COR-L47 (cell line): ENCODE results near the gene PIP5K1A.
"Not testable (repeated sequence)": the region's sequence is repeated elsewhere in the genome, so short reads cannot be mapped to it uniquely, and the experiment has no call there.

Experiments used
- DNase-seq: peaks from one replicate; lab custom pipeline; 2025; lab: John Stamatoyannopoulos, UW

Gene PIP5K1A

DNA sequence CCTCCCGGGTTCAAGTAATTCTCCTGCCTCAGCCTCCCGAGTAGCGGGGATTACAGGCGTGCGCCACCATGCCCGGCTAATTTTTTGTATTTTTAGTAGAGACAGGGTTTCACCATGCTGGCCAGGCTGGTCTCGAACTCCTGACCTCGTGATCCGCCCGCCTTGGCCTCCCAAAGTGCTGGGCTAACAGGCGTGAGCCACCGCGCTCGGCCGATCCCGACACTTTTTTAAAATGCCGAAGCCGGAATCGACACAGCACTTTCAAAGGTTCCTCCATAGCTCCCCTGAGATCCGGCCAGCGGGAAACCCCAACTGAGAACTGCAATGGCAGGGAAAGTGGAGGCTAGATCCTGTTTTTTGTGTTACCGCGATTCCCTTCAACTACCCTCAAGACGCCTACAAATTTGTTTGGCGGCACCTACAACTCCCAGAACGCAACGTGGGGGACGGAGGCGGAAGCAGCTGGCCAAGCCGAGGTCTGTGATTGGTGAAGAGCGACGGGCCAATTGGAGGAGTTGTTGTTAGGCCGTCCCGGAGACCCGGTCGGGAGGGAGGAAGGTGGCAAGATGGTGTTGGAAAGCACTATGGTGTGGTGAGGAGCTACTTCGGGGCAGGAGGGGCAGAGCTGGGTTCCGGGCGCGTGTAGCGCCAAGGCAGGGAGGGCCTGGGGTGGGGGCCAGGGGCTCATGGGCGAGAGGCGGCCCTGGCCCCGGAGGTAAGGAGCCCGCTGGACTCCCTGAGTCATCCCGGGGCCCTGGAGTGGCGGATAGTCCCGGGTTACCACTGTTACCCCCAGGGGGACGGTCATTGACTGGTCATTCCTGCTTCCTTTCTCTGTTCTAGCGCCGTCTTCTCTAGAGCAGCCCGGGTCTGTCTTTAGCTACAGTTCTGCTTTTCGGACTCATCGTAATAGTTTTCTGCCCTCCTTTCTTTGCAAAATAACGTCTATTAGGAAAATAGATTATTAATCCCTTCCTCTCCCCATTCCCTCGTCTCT is 56.2 kb downstream of the PIP5K1A start, which contains the start of gene PSMD4:
Gene PSMD4, plus strand, starts transcription at position 518 of the 997 bp plus-strand sequence. Its CDS starts 49 bp downstream, at position 567.
- DNase-seq = peak; percentile 93

DNA sequence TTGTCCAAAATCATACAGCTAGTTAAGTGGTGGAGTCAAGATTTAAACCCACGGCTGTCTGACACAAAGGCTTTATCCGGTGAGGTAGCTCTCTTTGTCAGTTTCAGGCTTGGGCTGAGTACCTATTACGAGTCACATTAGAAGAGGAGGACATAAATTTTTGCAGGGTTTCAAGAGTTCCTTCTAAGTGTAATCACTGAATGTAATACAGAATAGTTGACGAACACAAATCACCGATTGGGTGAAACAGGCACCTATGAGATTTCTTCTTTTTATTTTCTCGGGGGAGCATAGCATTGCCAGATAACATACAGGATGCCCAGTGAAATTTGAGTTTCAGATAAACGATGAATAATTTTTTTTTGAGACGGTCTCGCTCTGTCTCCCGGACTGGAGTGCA is 57.0 kb downstream of the PIP5K1A start:
- DNase-seq = no peak

DNA sequence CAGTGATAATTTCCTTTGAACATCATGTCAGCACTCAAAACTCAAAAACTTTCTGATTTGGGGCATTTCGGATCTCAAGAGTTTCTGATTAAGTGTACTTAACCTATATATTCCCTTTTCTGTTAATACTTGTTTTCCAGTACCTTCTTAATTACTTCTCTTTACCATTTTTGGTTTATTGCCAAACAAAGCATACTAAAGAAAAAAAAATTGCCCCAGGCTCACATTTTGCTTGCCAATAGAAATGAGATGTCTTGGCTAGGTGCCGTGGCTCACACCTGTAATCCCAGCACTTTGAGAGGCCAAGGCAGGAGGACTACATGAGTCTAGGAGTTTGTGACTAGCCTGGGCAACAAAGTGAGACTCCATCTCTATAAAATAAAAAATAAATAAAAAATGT is 61.0 kb downstream of the PIP5K1A start:
- no peak for DNase-seq

DNA sequence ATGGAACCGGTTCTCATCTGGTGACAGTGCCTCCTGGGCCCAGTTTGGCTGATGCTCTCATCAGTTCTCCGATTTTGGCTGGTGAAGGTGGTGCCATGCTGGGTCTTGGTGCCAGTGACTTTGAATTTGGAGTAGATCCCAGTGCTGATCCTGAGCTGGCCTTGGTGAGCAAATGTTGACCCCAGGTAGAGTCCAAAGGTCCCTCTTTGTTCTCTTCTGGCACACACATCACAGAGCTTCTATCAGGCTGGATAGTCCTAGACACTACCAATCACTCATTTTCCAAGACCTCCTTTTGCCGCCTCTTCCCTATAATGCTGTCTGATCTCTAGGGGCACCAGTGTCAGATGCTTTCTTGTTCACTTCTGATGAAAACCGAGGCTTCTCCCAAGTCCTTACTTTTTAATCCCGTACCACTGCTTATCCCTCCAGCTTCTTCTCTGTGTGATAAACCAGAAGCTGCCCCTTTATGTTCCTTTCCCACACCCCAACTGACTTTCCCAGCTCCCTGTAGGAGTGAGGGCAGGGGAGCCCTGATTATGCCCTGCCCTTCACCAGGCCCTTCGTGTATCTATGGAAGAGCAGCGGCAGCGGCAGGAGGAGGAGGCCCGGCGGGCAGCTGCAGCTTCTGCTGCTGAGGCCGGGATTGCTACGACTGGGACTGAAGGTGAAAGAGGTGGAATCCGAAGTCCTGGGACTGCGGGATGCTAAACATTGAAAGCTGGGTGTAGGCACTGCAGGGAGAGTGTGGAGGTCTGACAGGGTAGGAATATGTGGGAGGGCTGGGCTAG is 67.3 kb downstream of the PIP5K1A start:
- no peak for DNase-seq

DNA sequence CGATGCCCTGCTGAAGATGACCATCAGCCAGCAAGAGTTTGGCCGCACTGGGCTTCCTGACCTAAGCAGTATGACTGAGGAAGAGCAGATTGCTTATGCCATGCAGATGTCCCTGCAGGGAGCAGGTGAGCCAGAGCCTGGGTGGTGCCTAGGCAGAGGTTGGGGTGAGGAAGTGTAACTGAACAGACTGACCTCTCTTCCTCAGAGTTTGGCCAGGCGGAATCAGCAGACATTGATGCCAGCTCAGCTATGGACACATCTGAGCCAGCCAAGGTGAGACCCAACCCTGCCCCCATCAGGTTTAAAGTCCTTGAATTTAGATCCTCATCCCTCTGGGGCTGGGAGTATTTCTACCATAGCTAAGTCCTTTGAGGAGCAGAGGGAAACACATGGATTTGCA is 68.0 kb downstream of the PIP5K1A start:
- no peak for DNase-seq

DNA sequence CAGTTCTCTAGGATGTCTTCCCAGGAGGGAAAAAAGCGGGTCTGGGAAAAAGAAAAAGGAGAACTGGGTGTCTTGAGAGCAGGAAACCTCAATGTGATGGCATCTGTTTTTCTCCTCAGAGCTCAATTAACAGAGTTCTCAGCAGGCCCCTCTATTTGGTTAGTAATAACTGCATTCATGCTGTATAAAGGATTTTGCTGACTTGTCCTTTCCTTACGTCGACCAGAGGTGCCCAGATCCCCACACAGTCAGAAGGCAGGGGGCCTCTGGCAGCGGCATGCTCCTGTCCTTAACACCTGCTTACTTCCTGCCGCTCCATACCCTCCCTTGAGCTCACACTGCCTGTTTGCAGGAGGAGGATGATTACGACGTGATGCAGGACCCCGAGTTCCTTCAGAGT is 68.5 kb downstream of the PIP5K1A start:
- DNase-seq = no peak

DNA sequence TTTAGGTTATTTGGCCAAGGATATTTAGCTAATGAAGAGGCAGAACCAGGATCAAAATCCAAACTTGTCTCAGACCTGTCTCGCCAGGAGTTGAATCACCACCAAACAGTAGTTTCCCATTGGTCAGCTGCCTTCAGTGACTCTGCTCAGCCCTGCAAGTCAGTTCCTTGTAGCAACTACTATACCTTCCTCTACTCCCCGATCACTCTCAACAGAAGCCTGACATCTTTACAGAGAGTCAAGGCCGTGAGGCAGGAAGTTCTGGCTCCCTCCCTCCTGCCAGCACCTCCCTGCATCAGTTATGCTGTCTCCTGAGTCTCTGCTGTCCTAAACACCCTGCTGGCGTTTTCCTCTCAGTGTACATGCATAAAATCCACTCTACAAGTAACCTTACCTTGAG is 69.4 kb downstream of the PIP5K1A start:
- no peak for DNase-seq

DNA sequence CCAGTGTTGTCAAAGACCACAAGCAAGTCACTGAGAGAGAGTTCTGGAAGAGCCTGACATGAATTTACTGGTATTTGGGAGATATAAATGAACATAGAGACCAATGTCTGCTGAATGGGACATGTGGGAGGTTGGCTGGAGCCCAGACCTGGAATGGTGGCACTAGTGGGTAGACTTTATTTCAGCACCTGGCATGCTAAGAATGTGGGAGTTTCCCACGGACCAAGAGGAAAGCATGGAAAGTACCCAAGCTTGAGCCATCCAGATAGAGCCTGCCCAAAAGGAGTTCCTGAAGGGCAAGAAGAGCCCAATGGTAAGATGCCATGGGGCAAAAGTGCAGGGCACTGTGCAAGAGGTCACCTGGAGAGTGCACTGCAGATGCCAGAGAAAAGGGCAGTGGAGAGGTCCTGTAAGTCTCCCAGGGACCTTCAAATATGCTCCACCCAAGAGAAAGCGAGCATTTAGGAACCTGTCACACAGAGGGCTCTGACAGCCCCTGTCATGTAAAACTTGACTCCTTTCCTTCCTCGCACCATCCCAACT is 75.6 kb downstream of the PIP5K1A start:
- DNase-seq = no peak

DNA sequence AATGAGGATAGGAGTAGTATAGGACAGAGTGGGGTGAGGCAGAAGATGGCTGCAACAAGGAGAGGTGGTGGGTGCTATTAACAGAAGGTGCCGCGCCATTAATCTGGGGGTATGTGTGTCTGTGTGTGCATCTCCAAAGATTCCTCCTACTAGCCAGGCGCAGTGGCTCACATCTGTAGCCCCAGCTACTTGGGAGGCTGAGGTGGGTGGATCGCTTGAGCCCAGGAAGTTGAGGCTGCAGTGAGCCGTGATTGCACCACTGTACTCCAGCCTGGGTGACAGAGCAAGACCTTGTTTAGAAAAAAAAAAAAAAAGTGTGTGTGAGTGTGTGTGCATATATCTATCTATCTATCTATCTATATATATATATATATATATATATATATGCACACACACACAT is 77.0 kb downstream of the PIP5K1A start:
- DNase-seq = not testable (repeated sequence)

DNA sequence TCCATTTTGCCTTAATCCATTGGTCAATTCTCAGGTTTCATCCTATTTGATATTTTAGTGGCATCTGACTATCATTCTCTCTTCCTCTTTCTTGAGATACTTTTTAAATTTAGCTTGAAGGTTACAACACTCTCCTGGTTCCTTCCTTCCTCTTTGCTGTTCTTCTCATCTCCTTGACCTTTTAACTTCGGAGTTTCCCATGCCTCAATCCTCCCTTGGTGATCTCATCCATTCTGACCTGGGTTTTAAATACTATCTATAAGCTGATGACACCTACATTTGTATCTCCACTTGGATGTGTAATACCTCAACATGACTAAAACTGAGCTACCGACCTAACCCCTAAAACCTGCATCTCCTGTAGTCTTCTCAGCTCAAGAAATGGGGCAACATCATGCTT is 78.9 kb downstream of the PIP5K1A start:
- no peak for DNase-seq

DNA sequence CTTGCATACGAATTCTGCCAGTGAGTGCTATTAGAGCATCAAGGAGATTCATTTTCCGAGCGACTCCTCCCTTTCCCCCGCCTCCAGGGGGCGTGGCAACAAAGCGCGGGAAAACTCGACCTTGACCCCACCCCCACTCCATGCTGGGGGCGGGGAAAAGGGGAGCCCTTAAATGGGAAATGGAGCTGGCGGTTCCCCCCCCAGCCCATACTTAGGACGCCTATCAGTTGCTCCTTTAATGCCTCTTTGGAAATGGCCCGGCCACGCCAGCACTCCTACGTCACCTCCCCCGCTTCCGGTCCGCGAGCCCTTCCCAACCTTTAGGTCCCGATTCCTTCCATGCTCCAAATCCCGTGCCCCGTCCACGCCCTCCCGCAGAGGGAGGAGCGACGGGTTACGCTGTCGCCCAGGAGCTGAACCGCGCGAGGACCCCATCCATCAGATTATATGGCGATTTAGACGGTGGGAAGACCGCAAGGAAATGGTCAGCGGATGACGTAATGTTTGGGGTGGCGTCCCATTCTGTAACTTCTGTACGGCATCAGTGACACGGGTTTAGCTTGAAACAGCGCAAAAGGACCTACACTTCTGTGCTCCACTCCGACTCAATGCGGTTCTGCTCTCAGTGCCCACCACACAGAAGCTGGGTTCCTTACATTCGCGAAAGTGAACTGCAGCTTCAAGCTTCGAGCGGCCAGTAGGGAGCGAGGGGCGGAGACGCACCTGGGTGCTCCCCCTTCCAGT is 83.0 kb downstream of the PIP5K1A start:
- DNase-seq = peak; percentile 94

DNA sequence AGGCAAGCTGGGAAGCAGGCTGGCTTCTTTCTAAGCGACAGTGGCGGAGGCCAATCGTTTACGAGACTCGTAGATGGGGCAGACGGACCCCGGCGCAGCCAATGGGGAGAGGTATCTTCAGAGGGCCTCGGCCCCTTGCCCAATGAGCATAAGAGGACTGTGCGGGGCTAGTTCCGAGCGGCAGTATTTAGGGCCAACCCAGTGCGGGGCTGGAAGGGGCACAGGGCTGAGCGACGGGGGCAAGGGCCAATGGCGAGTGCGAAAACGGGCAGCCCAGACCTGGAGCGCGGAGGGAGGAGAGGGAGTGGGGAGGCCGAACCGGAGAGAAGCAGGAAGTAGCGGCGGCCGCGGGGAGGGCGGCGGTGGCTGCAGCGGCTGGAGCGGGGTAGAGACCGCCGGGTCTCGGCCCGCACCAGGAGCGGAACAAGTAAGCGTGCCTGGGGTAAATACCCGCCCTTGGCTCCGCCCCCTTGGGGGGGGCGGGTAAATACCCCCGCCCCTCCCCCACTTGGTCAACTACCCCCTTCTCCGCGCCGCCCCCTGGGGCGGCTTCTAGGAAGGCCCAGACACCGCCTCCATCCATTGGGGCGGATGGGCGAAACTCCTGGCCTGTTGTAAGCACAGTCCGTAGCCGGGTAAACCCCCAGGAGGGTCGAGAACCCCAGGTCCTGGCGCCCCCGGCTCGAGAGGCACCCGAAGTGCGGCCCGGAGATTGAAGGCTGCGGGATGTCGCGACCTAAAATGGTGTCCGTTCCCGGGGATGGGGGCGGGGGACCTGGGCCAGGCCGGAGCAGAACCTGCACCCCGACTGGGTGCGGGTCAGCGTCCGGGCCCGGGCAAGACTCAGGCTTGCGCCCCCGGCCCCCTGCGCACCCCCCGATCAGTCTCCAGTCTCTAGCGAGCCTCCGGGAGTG is 83.9 kb downstream of the PIP5K1A start, which contains the start of gene ZNF687:
Gene ZNF687, plus strand, starts transcription at position 331 of the 914 bp plus-strand sequence. CDS start 3,993 bp downstream, outside the sequence.
- DNase-seq = peak; percentile 100

DNA sequence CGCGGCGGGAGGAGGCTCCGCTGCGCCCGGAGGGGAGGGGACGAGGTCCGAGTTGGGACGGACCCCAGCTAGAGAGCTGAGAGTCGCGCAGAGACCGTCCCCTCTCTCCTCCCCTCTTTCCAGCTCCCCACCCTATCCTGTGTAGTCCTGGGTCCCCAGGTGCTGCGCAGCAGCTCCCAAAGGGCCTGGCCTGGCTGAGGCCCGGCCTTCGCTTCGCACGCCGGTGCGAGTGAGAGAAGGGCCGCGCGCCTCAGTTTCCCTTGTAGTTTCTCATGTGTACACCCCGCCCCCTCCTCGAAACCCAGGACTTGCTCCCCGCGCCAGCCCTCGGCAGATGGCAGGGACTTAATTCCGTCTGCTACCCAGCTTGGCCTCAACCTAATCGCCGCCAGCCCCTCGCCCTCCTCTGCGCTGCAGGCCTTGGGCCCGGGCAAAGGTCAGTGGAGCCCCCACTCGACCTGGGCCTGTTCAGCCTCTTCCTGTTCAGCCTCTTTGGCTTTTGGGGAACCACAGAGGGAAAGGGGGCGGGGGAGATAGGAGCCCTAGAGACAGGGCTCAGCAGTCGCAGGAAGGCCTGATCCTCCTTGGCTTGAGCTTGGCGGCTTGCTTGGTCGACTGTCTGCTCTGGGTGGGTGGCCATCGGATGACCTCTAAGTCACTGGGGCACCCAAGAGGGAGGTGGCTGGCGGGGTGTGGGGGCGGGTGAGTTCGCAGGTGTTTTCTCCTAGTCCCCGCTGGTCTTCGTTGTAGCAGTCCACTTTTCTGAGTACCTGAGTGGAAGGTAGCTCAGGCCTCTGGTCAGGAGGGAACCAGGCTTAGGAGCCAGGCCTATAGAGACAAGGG is 84.8 kb downstream of the PIP5K1A start:
- no peak for DNase-seq

DNA sequence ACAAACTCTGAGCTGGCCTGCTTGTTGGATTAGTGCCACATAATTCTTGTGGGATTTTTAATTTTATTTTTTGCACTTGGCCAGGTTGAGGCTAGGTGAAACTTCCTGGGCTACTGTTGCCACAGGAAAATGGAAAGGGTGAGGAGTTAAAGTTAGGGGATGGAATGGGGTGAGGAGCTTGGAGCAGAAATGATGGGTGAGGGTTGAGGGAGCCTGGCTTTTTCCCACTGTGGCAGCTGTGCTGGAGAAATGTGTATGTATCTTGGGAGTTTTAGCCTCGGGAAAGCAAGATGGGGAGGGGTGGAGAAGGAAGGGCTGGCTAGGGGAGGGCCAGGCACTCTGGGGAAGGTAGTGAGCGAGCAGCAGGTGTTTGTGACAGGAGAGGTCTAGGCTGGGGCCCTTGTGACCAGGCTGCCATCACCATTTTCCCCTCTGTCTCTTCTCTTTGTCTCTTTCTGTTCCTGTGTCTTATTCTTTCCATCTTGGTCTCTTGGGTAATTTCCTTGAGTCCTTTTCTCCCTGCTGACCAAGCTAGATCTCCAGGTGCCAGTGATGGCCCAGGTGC is 85.7 kb downstream of the PIP5K1A start:
- no peak for DNase-seq

DNA sequence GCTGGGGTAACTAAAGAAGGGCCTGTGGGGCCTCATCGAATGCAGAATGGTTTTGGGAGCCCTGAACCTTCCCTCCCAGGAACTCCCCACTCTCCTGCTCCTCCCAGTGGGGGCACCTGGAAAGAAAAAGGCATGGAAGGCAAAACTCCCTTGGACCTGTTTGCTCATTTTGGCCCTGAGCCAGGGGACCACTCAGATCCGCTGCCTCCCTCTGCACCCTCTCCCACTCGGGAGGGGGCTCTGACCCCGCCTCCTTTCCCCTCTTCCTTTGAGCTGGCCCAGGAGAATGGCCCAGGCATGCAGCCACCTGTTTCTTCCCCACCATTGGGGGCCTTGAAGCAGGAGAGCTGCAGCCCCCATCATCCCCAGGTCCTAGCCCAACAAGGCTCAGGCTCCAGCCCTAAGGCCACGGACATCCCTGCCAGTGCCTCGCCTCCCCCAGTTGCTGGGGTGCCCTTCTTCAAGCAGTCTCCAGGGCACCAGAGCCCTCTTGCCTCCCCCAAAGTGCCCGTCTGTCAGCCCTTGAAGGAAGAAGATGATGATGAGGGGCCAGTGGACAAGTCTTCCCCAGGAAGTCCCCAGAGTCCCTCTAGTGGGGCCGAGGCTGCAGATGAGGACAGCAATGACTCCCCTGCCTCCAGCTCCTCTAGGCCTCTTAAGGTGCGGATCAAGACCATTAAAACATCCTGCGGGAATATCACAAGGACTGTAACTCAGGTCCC is 88.4 kb downstream of the PIP5K1A start:
- no peak for DNase-seq

DNA sequence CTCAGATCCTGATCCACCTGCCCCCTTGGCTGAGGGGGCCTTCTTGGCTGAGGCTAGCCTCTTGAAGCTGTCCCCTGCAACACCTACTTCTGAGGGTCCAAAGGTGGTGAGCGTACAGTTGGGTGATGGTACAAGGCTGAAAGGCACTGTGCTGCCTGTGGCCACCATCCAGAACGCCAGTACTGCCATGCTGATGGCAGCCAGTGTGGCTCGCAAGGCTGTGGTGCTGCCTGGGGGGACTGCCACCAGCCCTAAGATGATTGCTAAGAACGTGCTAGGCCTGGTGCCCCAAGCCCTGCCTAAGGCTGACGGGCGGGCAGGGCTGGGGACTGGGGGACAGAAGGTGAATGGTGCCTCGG is 89.0 kb downstream of the PIP5K1A start:
- DNase-seq = no peak

DNA sequence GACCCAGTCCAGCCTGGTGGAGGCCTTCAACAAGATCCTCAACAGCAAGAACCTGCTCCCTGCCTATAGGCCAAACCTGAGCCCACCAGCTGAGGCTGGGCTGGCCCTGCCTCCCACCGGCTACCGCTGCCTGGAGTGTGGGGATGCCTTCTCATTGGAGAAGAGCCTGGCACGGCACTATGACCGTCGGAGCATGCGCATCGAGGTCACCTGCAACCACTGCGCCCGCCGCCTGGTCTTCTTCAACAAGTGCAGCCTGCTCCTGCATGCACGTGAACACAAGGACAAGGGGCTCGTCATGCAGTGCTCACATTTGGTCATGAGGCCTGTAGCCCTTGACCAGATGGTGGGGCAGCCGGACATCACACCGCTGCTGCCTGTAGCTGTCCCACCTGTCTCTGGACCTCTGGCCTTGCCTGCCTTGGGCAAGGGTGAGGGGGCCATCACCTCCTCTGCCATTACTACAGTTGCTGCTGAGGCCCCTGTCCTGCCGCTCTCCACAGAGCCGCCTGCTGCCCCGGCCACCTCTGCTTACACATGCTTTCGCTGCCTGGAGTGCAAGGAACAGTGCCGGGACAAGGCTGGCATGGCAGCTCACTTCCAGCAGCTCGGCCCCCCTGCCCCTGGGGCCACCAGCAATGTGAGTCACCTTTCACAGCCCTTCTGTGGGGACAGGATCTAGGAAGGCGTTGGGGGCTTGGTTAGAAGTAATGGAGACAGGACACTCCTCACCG is 89.6 kb downstream of the PIP5K1A start:
- DNase-seq = no peak

DNA sequence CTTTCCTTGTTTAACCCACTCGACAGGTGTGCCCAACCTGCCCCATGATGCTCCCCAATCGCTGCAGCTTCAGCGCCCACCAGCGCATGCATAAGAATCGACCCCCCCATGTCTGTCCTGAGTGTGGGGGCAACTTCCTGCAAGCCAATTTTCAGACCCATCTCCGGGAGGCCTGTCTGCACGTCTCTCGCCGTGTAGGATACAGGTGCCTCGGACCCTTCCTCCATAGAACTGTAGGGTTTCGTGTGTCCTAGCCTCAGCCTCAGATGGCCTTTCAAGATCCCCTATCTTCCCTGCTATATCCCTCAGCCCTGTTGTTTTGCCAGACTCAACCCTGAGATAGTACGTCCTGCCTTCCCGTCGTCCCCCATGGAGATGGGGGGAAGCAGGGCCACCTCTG is 90.2 kb downstream of the PIP5K1A start:
- DNase-seq = no peak
